ENCODE data around the gene DHX16. TPM values are rescaled to one million over a fixed set of nuclear protein-coding genes. Genes with fewer than 3 reads are reported as not detected.

The DHX16 gene
- total RNA-seq, 1 donor from 2014 or later: 34.7 TPM

- H3K27me3 ChIP-seq (ENCODE audit: control insufficient read depth, insufficient read depth, low read length): no peaks in the 10 kb centered on the region
- no peak for TF ChIP-seq CTCF (IDR thresholded peaks at IDR 0.05; ENCODE audit: insufficient read depth, low read length, poor library complexity, severe bottlenecking)
- H3K36me3 ChIP-seq (ENCODE audit: control insufficient read depth, insufficient read depth, low read length): peaks cover 2% of the 10 kb centered on the region
- DNase-seq (ENCODE audit: low read depth): no peak
- H3K4me3 ChIP-seq (ENCODE audit: low read depth, low read length): no peak overlapping the region
Observed at GRCh38 chr6:30655743-30656094, 17.1 kb downstream of the DHX16 start.

GRCh38 chr6:30654798-30655742 is 17.7 kb downstream of the DHX16 start:
- Histone ChIP-seq H3K4me3 (ENCODE audit: low read depth, low read length) (no peak overlapping the region), H3K36me3 (ENCODE audit: control insufficient read depth, insufficient read depth, low read length) (peaks cover 2% of the 10 kb centered on the region), H3K27me3 (ENCODE audit: control insufficient read depth, insufficient read depth, low read length) (no peaks in the 10 kb centered on the region)
- no peak for TF ChIP-seq CTCF (IDR thresholded peaks at IDR 0.05; ENCODE audit: insufficient read depth, low read length, poor library complexity, severe bottlenecking)
- DNase-seq (ENCODE audit: low read depth): no peak

- H3K27me3 ChIP-seq (ENCODE audit: control insufficient read depth, insufficient read depth, low read length): no peaks in the 10 kb centered on the region
- no peak for TF ChIP-seq CTCF (IDR thresholded peaks at IDR 0.05; ENCODE audit: insufficient read depth, low read length, poor library complexity, severe bottlenecking)
- peaks cover 2% of the 10 kb centered on the region for H3K36me3 ChIP-seq (ENCODE audit: control insufficient read depth, insufficient read depth, low read length)
- H3K4me3 ChIP-seq (ENCODE audit: low read depth, low read length): no peak overlapping the region
- no peak for DNase-seq (ENCODE audit: low read depth)
Observed at GRCh38 chr6:30651143-30651542, 21.7 kb downstream of the DHX16 start.

- Histone ChIP-seq H3K27me3 (ENCODE audit: control insufficient read depth, insufficient read depth, low read length) (no peaks in the 10 kb centered on the region), H3K4me3 (ENCODE audit: low read depth, low read length) (peak overlapping the region; percentile 99), H3K36me3 (ENCODE audit: control insufficient read depth, insufficient read depth, low read length) (no peaks in the 10 kb centered on the region)
- no peak for TF ChIP-seq CTCF (IDR thresholded peaks at IDR 0.05; ENCODE audit: insufficient read depth, low read length, poor library complexity, severe bottlenecking)
- DNase-seq (ENCODE audit: low read depth): no peak
Observed at GRCh38 chr6:30647242-30648116, 25.3 kb downstream of the DHX16 start.

GRCh38 chr6:30646450-30647241 is 26.2 kb downstream of the DHX16 start, which contains the start of gene C6orf136:
Gene C6orf136 (plus strand): TSS chr6:30647133. CDS start chr6:30647232, 99 bp downstream.
- Histone ChIP-seq H3K4me3 (ENCODE audit: low read depth, low read length) (peak within 1 kb of the TSS; percentile 99), H3K36me3 (ENCODE audit: control insufficient read depth, insufficient read depth, low read length) (no peaks in the 10 kb centered on the region), H3K27me3 (ENCODE audit: control insufficient read depth, insufficient read depth, low read length) (no peaks in the 10 kb centered on the region)
- DNase-seq (ENCODE audit: low read depth): peak; percentile 72
- TF ChIP-seq CTCF (IDR thresholded peaks at IDR 0.05; ENCODE audit: insufficient read depth, low read length, poor library complexity, severe bottlenecking): no peak
